Metanephros (tissue), 1 donor: Measurements from ENCODE around the gene VASH2. TPM values are rescaled to one million over a fixed set of nuclear protein-coding genes. Genes with fewer than 3 reads are reported as not detected.

Experiments
- total RNA-seq: library from RNA; depleted of rRNA; stranded (reverse); fragments of >200 nt; gene quantifications from one replicate; pipeline ENCODE4 v1.2.3, GENCODE V29; 2014

The VASH2 gene
- total RNA-seq, result 21.6 TPM

GRCh38 chr1:212950243-212951125 lies at the start of gene VASH2:
VASH2 (plus strand) TSS chr1:212950541; CDS start chr1:212951543, 1,002 bp downstream.

DNA sequence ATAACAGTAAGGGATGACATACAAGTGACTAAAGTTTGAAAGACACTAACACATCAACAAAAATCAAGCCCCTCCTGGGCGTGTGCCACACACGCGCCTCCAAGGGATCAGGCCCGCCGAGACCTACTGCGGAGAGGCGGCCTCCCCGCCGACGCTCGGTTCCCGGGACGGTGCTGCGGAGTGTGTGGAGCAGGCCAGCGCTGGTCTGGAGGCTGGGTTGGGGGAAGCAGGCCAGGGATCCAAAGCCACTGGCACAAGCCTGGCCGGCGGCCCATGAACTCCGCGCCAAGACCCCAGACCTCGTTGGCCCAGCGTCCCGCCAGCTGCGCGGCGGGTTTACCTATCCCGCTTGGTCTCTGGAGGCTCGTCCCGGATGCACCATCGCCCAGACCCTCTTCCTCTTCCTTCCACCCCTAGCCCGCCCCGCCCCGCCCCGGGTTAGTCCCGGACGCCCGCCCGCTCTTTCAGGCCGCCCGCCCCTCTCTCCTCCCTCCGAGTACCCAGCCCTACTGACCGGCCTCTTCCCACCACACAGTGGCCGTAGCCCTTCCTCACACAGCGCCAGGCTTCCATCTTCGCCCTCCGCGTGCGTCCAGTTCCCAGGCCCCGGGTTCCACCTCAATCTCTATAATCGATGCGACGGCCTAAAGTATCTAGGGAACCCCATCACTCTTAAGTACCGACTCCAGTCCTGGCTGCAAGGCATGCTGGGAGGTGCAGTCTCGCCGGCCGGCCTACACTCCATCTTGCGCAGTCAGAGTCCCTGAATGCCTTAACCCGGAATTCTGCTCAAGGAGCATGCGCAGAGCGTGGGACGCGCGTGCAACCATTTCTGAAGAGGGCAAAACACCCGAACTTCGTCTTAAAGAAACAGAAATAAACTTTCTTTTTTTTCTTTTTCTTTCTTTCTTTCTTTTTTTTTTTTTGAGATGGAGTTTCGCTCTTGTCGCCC lies 65.0 kb downstream of the VASH2 start, which contains the start of gene ANGEL2:
Gene ANGEL2, minus strand, starts transcription at position 769 of the 952 bp plus-strand sequence. Its CDS starts 196 bp downstream, at position 573.

Other genes with a start within 250 kb of the VASH2 start
- gene NSL1, start 158.8 kb upstream of the VASH2 start, total RNA-seq, result 50.6 TPM
- gene TATDN3, start 158.6 kb upstream of the VASH2 start, total RNA-seq, result 13.0 TPM
- 0.47 TPM for gene SPATA45, start 102.9 kb upstream of the VASH2 start, total RNA-seq
- gene FLVCR1, start 92.3 kb upstream of the VASH2 start, total RNA-seq, result 18.6 TPM
- gene ANGEL2, start 65.3 kb downstream of the VASH2 start, total RNA-seq, result 54.5 TPM
- 32.4 TPM for gene RPS6KC1, start 100.7 kb downstream of the VASH2 start, total RNA-seq